HEK293 (cell line): ENCODE measurements around the gene CLCNKB.
"Not testable (repeated sequence)": the region's sequence is repeated elsewhere in the genome, so short reads cannot be mapped to it uniquely, and the experiment has no call there.

Experiments
- ZNF10 ChIP-seq: fragments of 450-650 bp; formaldehyde crosslinking; IDR thresholded peaks from 2 replicates; pipeline ENCODE4 v1.5.1; 2017; ENCODE audit warnings: missing biosample characterization, missing genetic modification characterization
- ZSCAN16 ChIP-seq: fragments of 450-650 bp; formaldehyde crosslinking; IDR thresholded peaks from 2 replicates; pipeline ENCODE4 v1.5.1; 2016; ENCODE audit warnings: missing biosample characterization, missing genetic modification characterization

- not testable (repeated sequence) for TF ChIP-seq ZSCAN16, ZNF10 (tag by site-specific recombination)
These were observed 10.4 kb upstream of the CLCNKB start for GRCh38 chr1:16033103-16033632.
